ENCODE measurements around the gene SCN1B.
A peak's percentile ranks its signal among the peaks of the same experiment; 100 is the strongest.

The SCN1B gene

DNA sequence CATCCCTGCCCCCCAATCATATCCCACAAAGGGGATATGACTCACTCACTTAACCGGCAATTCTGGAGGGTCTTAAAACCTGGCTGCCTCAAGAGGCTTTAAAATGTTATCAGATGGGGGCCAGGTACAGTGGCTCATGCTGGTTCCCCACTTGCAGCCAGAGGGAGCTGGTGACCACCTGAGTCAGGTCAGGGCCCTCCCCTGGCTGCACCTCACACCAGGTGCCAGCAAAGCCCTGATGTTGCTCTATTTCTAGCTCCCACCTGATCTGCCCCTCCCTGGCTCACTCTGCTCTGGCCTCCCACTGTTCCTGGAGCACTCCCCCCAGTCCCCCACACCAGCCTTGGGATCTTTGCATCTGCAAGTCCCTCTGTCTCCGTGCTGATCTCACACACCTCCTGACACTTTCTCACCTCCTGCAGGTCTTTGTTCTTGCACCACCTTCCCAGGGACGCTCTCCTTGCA lies 25.5 kb downstream of the SCN1B start:
- DNase-seq (ENCODE audit: insufficient read length, low spot score): no peak
- no peak for FAIRE-seq
- peak; percentile 10 for TF ChIP-seq CTCF (IDR thresholded peaks at IDR 0.05; ENCODE audit: insufficient read depth, missing control alignments)

DNA sequence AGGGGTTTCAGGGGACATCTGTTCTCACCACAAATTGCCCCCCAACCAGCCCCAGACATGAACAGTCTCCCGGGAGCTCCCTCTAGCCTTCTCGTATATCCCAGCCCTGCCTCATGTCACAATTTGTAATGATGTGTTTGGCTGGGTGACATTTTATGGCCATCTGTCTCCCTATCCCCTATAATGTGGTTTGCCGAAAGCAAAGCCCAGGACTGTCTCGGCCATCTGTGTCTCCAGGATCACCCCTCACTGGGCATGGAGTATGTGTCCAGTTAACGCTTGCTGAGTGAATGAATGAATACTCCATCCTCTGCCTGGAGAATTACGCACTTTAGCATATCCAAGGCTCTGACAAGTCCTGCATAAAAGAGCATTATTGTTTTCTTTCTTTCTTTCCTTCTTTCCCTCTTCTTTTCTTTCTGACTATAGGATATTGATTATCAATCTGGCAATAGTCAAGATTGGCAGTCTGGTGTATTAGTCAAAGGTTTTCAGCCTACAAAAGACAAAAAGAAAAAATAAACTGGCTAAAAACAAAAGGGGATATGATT lies 26.3 kb downstream of the SCN1B start:
- DNase-seq (ENCODE audit: insufficient read length, low spot score): no peak
- no peak for TF ChIP-seq CTCF (IDR thresholded peaks at IDR 0.05; ENCODE audit: insufficient read depth, missing control alignments)
- FAIRE-seq: no peak

DNA sequence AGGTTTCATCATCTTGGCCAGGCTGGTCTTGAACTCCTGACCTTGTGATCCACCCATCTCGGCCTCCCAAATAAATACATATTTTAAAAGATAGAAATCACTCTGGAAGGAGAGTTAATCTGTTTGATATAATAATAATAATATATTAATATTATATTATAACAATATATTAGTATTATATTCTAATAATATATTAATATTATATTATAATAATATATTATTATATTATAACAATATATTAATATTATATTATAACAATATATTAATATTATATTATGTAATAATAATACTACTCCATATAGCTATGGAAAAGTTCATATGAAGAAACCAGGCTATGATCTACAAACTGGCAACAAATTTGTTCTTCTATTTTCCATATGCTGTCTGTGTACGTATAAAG lies 28.1 kb downstream of the SCN1B start:
- FAIRE-seq: no peak
- TF ChIP-seq CTCF (IDR thresholded peaks at IDR 0.05; ENCODE audit: insufficient read depth, missing control alignments): no peak
- DNase-seq (ENCODE audit: insufficient read length, low spot score): no peak

DNA sequence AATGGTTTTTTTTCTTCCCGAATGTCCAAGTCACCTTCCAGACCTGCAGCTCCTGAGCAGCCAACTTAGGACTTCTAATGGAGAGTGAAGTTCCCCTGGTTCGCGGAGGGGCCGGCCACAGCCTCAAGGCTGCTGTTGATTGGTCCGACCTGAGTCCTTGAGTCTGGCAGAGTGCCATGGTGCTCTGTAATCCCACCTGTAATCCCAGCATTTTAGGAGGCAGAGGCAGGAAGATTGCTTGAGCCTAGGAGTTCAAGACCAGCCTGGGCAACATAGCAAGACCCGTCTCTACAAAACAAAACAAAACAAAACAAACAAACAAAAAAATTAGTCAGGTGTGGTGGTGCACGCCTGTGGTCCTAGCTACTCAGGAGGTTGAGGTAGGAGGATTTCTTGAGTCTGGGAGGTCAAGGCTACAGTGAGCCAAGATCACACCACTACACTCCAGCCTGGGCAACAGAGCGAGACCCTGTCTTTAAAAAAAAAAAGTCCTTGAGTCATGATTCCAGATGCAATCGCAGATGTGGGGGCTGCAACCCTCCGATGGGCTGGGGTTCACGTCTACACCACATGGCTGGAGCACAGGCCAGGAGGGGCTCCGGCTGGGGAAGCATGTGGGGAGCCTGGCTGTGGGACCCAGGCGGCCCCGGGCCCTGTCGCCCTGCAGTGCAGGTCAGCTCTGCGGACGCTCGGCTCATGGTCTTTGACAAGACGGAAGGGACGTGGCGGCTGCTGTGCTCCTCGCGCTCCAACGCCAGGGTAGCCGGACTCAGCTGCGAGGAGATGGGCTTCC lies 28.9 kb downstream of the SCN1B start:
- no peak for TF ChIP-seq CTCF (IDR thresholded peaks at IDR 0.05; ENCODE audit: insufficient read depth, missing control alignments)
- no peak for FAIRE-seq
- no peak for DNase-seq (ENCODE audit: insufficient read length, low spot score)

DNA sequence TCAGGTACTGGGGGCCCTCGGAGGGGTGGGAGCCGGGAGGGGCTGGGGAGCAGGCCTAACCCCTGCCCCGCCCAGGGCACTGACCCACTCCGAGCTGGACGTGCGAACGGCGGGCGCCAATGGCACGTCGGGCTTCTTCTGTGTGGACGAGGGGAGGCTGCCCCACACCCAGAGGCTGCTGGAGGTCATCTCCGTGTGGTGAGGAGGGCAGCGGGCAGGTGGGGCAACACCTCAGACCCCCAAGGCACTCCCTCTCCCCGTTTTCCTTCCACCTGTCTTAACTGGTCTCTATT lies 29.5 kb downstream of the SCN1B start:
- FAIRE-seq (no peak), DNase-seq (ENCODE audit: insufficient read length, low spot score) (no peak)
- no peak for TF ChIP-seq CTCF (IDR thresholded peaks at IDR 0.05; ENCODE audit: insufficient read depth, missing control alignments)

DNA sequence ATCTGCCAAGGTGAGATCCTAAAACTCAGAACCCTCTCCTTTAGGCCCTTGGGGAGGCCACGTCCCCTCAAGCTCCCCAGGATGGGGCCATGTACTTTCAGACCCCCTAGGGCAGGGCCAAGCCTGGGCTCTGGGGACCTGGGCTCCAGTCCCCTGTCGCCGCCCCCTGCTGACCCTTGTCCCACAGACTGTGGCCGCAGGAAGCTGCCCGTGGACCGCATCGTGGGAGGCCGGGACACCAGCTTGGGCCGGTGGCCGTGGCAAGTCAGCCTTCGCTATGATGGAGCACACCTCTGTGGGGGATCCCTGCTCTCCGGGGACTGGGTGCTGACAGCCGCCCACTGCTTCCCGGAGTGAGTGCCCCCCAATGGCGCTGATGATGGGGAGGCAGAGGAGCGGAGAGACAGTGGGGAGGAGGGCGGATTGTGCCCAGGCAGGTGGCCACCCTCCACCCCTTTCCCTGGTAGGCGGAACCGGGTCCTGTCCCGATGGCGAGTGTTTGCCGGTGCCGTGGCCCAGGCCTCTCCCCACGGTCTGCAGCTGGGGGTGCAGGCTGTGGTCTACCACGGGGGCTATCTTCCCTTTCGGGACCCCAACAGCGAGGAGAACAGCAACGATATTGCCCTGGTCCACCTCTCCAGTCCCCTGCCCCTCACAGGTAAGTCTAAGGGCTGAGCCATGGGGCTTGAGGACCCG lies 30.0 kb downstream of the SCN1B start:
- DNase-seq (ENCODE audit: insufficient read length, low spot score): no peak
- no peak for FAIRE-seq
- no peak for TF ChIP-seq CTCF (IDR thresholded peaks at IDR 0.05; ENCODE audit: insufficient read depth, missing control alignments)

Data from D721Med (cell line).